K562 (cell line): Measurements from ENCODE around the gene AP1M1. TPM values are rescaled to one million over a fixed set of nuclear protein-coding genes. Genes with fewer than 3 reads are reported as not detected.

Experiments used
- AFF1 ChIP-seq, 2 experiments: fragments of 450-650 bp; IDR thresholded peaks; 2 replicates each; pipeline ENCODE4 v1.6.1; 2018; ENCODE audit warnings: mild to moderate bottlenecking in 2 of 2, low read depth in 1 of 2; ENCODE audit not compliant: partially characterized antibody in 2 of 2
- COPS2 ChIP-seq: fragments of 450-650 bp; conservative IDR thresholded peaks from 2 replicates; pipeline ENCODE4 v1.6.1; 2016; ENCODE audit warnings: mild to moderate bottlenecking, moderate library complexity
- NFATC3 ChIP-seq: fragments of 450-650 bp; IDR thresholded peaks from 2 replicates; pipeline ENCODE4 v1.6.1; 2017; ENCODE audit warnings: mild to moderate bottlenecking
- ZBTB40 ChIP-seq, 2 experiments: fragments of 450-650 bp in 1 of 2; sonication (generic) in 1 of 2; formaldehyde crosslinking in 1 of 2; IDR thresholded peaks; 2 replicates each; pipeline versions ENCODE4 v1.7.1 to v1.9.0; 2016 to 2022; ENCODE audit warnings: inconsistent platforms in 1 of 2, mild to moderate bottlenecking in 1 of 2, missing genetic modification reagents in 1 of 2
- ZNF318 ChIP-seq, 2 experiments: fragments of 450-650 bp; IDR thresholded peaks; 2 replicates each; pipeline ENCODE4 v1.6.1; 2016; ENCODE audit warnings: mild to moderate bottlenecking in 2 of 2, borderline replicate concordance in 1 of 2, low read depth in 1 of 2, moderate library complexity in 1 of 2
- polyA plus RNA-seq, 8 experiments: library from polyadenylated mRNA; depleted of rRNA in 4 of 8; stranded (reverse) in 5 of 8; unstranded in 3 of 8; fragments of >200 nt; fragmentation: Nextera tagmentation in 2 of 8; fragmentation: Illumina TruSeq in 1 of 8; extraction: Ambion mirVana in 2 of 8; extraction: Trizol in 1 of 8; gene quantifications; 2 replicates each; pipeline versions ENCODE4 v1.2.1 to v1.2.3, GENCODE V29; 2011 to 2014; ENCODE audit warnings: inconsistent platforms in 1 of 8, missing spikeins in 1 of 8
- total RNA-seq, 7 experiments: library from RNA; depleted of rRNA in 6 of 7; stranded (reverse); fragments of >200 nt in 6 of 7; fragmentation: Illumina TruSeq in 2 of 7; extraction: Trizol in 2 of 7; gene quantifications; 2 replicates each; pipeline versions ENCODE4 v1.2.1 to v1.2.3, GENCODE V29; 2011 to 2021; ENCODE audit warnings: low replicate concordance in 1 of 7

AP1M1 gene
- total and polyA plus RNA-seq, 9 of the 15 experiments (the other 6 are each of a cell fraction or from before 2014, with no cell fraction given) = 0.87 to 56.2 (median 29.1) TPM

DNA sequence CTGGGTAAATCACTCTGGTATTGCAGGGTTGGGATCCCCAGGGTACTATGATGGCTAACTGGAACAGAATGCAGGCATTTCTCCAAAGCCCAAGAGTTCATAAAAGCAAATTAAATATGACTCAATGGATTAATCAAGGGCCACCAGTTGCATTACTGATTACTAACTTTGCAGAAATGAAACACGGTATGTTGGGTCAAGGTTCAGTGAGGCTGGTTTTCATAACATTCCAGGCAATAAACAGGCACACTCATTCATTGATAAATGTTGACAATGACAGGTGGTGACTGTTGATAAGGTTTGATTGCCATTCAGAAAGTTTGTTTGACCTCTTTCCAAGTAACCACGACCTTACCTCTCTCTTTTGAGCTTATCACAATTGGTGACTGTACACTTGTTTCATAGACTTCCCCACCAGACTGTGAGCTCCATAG is 506 bp upstream of the AP1M1 start (continued):
- peak in 1 of 2 experiments; percentile 75 for TF ChIP-seq AFF1 (IDR thresholded peaks at IDR 0.05; ENCODE audit: low read depth in 1 of 2, partially characterized antibody in 2 of 2)
- no peak for TF ChIP-seq NFATC3
- TF ChIP-seq COPS2 = no peak
- no peak for TF ChIP-seq ZNF318 (IDR thresholded peaks at IDR 0.05; ENCODE audit: borderline replicate concordance in 1 of 2, low read depth in 1 of 2)
- TF ChIP-seq ZBTB40 (IDR thresholded peaks at IDR 0.05) = no peak
- TF ChIP-seq ZBTB40 (CRISPR knock-in tag; IDR thresholded peaks at IDR 0.05) = no peak
